ENCODE data around the gene GPR17.

Gene GPR17

DNA sequence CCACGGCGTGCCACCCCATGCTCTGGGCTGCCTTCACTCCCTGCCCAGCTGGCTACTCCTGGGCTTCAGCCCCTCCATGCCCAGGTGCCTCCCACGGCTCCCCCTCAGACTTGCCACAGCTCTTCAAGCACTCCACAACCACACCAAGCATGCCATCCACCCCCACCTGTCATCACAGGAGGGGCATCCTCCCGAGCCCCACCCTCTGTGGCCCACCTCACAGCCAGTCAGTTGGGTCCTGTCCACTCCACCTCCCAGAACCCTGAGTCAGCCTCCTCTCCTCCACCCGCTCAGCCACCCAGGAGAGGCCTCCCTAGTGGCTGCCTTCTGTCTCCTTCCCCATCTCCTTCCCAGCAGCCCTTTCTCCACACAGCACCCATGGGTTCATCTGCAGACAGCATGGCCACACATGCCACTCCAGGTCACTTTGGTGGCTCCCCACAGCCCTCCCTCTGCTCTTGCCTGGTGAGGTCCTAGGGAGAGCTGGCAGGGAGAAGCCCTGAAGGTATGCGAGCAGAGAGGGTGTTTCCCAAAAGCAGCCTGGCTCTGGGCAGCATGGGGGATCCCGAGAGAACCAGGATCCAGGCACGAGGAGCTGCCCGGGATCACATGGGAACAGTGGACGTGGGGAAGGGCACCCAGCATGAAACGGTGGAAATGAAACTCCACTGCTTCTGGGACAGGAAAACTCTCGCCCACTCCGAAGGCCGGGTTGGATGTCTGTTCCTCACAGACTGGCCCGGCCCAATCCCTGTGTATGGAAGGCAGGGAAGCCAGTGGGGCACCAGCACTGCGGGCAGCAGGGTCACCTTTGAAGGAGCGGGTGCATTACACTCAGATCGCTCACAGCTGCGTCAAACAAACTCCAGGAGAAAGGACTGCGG, 26.6 kb downstream of the GPR17 start:
- DNase-seq, result no peak

DNA sequence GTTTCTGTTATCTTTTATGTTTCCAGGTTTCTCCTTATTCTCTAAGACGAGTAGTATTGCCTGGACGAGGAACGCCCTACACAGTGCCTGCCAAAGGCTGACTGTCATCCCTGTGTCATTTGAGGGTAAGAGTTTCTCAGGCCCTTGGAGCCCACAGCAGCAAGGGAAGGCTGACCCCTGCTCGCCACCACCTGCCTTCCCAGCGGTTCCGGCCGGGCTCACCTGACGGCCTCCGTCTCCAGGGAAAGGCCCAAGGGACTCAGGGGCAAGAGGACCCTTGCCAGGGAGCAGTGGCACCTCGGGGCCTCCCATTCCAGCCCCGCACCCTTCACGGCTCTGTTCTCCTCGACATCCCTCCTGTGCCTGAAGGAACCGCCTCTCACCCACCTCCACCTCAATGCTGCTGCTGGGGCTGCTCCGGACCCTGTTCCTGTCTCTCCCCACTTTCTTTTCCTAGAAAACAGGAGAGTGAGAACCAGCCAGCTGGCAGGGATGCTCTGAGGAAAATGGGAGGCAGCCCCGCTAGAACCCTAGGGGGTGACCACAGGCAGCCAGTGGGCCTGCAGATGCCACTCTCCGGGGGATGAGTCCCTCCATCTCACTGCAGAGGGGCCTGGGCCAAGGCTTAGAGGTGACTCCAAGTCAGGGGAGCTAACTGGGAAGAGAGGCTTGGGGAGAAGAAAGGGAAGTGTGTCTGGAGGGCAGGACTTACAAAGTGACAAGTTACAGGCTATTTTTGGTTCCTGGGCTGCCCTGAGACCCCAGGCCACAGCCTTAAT, 27.5 kb downstream of the GPR17 start:
- DNase-seq, result no peak

GRCh38 chr2:127674241-127675209, 28.6 kb downstream of the GPR17 start:
- DNase-seq, result no peak

- no peak for DNase-seq
These were observed 29.6 kb downstream of the GPR17 start, which contains the start of gene LIMS2 for GRCh38 chr2:127675331-127676261. LIMS2 (minus strand) TSS chr2:127675530; CDS start chr2:127675024, 506 bp downstream.

DNA sequence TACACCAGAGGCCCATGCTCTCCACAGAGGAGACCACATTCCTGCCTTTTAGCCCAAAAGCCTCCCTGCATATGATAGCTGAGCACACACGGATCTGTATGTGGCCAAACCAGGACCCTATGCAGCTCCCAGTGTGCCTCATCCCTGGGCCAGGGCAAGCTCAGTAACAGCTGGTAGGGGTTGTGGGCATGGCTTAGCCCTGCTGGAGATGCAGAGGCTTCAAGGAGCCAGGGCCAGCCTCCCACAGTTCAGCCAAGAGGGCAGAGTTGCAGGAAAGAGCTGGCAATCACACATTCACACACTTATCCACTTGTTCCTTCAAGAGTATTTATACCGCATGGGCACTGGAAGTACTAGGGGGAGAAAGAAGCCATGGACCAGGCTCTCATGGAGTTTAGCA, 31.0 kb downstream of the GPR17 start:
- no peak for DNase-seq

DNA sequence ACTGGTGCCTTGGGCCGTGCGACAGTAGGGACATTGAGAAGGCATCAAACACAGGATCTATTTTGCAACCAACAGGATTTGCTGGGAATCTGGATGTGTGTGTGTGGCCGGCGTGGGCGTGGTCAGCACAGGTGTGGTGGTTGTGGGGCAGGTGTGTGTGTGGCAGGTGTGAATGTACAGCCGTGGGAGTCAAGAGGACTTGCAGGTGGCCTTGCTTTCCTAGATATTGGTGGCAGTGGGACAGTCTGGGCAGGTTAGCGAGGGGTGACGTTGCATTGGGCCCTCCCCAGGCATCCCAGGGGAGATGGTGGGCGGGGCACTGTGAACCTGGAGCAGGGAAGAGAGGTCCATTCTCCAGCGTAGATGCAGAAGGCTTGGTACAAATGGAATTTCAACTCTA, 32.6 kb downstream of the GPR17 start:
- no peak for DNase-seq

DNA sequence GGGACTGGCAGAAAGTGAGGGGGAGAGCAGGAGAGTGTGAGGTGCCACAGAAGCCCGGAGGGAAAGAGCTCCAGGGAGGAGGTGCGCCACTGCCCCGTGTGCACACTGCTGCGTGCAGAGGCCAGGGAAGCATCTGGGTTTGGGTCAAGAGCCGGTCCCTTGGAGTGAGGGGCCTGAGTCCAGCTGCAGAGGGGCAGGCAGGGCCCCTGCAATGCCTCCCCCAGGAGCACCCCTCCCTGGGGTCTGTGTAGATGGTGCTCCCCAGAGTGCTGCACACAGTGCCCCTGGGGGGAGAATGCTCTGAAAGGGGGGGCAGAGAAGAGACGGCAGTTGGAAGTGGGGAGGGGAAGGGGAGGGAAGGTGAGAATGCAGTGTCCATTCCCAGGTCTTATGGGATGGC, 33.0 kb downstream of the GPR17 start:
- DNase-seq, result no peak

DNA sequence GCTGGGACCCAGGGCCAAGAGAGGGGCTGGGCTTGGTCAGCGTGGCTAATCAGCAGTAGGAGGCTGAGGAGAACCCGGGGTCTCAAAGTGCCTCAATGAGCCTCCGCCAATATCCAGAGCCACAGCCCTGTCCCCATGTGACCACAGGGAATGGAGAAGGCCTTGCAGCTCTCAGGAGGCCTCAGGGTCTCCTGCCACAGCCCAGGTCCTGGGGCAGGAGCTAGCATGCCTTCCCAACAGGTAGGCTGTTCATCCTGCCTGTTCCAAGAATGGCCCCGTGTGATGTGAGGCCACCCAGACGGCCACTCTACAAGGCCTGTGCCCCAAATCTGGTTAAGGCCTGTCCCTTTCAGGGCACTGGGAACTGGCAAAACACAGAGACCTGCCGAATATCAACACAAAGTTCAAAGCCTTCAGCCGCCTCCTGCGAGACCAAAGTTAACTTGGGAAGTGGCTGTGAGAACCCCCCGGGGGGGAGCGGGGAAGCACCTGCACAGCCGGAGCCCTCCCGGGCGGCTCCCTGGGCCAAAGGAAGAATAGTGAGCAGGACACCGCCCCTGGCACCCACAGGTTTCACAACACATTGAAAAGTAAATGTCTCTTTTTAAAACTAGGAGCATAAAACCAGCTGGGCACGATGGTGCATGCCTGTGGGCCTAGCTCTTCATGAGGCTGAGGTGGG, 33.9 kb downstream of the GPR17 start:
- no peak for DNase-seq

- no peak for DNase-seq
These were observed 34.8 kb downstream of the GPR17 start for GRCh38 chr2:127680706-127681287.

DNA sequence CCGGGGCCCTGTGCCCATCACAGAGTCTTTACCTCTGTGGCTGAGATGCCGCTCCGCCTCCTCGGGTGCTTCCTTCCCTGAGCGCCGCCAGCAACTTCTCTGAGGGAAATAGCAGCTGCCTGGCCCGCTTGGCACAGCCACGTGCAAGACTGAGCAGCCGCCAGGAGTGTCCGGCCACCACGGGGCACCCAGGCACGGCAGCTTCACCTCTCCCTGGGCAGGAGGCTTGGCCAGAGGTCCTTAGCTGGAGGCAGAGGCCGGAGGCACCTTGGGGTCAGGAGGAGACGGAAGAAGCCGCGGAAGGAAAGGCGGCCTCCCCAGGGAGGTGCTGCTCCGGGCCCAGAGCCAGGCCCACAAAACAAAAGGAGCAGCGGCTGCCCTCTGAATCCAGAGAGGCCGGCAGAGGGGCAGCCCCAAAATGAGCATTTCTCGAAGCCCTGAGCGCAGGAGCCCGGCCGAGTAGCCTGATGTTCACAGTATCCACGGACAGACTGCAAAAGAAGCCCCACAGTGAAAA, 35.4 kb downstream of the GPR17 start:
- no peak for DNase-seq

DNA sequence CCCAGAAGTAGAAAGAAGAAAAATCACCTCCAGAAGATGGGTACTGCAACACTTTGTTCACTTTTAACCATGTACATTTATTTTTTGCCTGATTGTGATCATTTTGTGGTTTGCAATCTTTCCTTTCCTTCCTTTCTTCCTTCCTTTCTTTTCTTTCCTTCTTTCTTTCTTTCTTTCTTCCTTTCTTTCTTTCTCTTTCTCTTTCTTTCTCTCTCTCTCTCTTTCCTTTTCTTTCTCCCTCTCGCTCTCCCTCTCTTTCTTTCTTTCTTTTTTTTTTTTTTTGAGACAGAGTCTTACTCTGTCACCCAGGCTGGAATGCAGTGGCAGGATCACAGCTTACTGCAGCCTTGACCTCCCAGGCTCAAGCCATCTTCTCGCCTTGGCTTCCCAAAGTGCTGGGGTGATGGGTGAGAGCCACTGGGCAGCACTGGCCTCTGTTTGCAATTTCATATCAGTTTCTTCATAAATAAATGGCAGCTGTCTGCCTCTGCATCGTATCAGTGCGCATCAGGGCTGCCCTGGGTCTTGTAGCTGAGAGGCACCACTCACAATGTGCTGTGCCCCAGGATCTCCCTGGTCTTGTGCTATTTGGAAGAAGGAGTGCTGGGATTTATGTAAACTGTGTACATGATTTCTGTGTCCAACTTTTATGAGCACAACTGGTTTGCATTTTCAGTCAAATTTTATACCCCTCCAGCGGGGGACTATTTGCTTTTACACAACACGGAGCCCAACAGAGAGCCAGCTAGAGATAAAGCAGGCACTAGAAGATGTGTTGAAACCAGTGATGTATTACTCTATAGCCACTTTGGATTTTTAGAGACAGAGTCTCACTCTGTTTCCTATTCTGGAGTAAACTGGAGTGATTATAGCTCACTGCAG, 36.3 kb downstream of the GPR17 start:
- no peak for DNase-seq

DNA sequence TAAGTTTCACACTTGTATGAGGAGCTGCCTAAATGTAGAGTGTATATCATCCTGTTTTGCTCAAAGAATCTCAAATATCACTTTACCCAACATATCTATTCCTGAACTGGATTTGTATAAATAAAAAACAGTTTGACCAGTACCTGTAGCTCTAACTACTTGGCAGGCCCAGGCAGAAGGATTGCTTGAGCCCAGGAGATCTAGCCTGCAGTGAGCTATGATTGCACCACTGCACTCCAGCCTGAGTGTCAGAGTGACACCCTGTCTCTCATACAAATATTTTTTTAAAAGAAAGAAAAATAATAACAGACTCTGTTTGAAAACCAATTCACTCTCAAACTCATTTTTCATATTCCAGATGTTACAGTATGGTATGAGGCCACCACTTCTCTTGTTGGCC, 37.1 kb downstream of the GPR17 start:
- DNase-seq, result no peak

GRCh38 chr2:127683757-127684156, 37.8 kb downstream of the GPR17 start:
- DNase-seq, result no peak

- no peak for DNase-seq
These were observed 39.6 kb downstream of the GPR17 start for GRCh38 chr2:127685410-127686080.

- no peak for DNase-seq
These were observed 42.5 kb downstream of the GPR17 start for GRCh38 chr2:127688405-127688804.

DNA sequence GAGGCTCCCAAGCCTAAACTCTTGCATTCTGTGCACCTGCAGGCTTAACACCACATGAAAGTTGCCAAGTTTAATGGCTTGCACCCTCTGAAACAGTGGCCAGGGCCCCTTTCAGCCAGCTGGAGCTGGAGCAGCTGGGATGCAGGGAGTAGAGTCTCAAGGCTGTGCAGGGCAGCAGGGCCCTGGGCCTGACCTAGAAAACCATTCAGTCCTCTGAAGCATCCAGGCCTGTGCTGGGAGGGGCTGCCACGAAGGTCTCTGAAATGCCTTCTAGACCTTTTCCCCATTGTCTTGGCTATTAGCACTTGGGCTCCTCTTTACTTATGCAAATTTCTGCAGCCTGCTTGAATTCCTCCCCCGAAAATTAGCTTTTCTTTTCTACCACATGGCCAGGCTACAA, 44.7 kb downstream of the GPR17 start:
- DNase-seq, result no peak

- no peak for DNase-seq
These were observed 49.0 kb downstream of the GPR17 start for GRCh38 chr2:127694986-127695385.

Measured in OCI-M1 (cell line).